Effector memory CD8-positive, alpha-beta T cell (primary cell): Measurements from ENCODE around the gene C11orf24.

Experiments used
- ATAC-seq: fragments of 150-1000 bp; cut with Tn5 transposase; replicated peaks from 2 replicates; pipeline ENCODE4 v1.10.0; 2021; ENCODE audit warnings: mild to moderate bottlenecking, moderate library complexity
- DNase-seq, 3 experiments: peaks; one replicate each; pipeline ENCODE4 v3.0.0; 2021
- H3K27ac Mint-ChIP-seq, 2 donors: one replicate each; pipeline ENCODE4 v1.8.0; 2022; ENCODE audit warnings: mild to moderate bottlenecking in 2 of 2, mixed read lengths in 2 of 2, moderate library complexity in 2 of 2
- H3K27me3 Mint-ChIP-seq, 2 donors: one replicate each; pipeline ENCODE4 v1.8.0; 2022; ENCODE audit warnings: mixed read lengths in 2 of 2
- H3K36me3 Mint-ChIP-seq: one replicate; pipeline ENCODE4 v1.8.0; 2022; ENCODE audit warnings: mild to moderate bottlenecking, moderate library complexity, mixed read lengths; ENCODE audit not compliant: insufficient read depth
- H3K4me1 Mint-ChIP-seq, 2 donors: one replicate each; pipeline ENCODE4 v1.8.0; 2022; ENCODE audit warnings: low read depth in 2 of 2, mixed read lengths in 2 of 2
- H3K4me3 Mint-ChIP-seq, 2 donors: one replicate each; pipeline ENCODE4 v1.8.0; 2022; ENCODE audit warnings: mild to moderate bottlenecking in 2 of 2, mixed read lengths in 2 of 2, moderate library complexity in 2 of 2
- H3K9me3 Mint-ChIP-seq, 2 donors: one replicate each; pipeline ENCODE4 v1.8.0; 2022; ENCODE audit warnings: mixed read lengths in 2 of 2

C11orf24 gene

DNA sequence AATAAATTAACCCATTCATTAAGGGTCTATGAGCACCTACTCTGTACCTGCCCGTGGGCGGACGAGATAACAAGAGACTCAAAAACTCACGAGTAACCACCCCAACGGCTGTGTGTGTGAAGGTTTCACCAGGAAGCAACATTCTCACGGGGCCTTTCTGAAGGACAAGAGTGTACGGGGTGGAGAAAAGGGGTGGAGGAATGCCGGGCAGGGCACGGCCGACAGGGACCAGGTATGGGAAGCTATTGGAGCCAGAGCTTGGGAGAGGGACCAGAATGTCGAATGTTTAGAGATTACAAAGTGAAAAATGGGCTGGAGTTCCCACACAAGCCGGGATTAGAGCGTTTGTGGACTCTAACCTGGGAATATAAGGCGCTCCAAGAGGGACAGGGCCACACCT, 60.2 kb downstream of the C11orf24 start:
- Mint-ChIP-seq H3K4me3 (peak overlapping the region; percentile 85 to 98), H3K36me3 (peaks cover 41% of the 10 kb centered on the region), H3K27me3 (peaks cover 6 to 14% of the 10 kb centered on the region in 2 donors), H3K9me3 (no peaks in the 10 kb centered on the region), H3K4me1 (peaks cover 44 to 55% of the 10 kb centered on the region in 2 donors), H3K27ac (peak overlapping the region; percentile 8 to 97)
- ATAC-seq: no peak
- DNase-seq: no peak
